ENCODE measurements around the gene KDM4D. TPM values are rescaled to one million over a fixed set of nuclear protein-coding genes. Genes with fewer than 3 reads are reported as not detected.

Gene KDM4D
- polyA plus RNA-seq, 1 experiment: 0.68 TPM

DNA sequence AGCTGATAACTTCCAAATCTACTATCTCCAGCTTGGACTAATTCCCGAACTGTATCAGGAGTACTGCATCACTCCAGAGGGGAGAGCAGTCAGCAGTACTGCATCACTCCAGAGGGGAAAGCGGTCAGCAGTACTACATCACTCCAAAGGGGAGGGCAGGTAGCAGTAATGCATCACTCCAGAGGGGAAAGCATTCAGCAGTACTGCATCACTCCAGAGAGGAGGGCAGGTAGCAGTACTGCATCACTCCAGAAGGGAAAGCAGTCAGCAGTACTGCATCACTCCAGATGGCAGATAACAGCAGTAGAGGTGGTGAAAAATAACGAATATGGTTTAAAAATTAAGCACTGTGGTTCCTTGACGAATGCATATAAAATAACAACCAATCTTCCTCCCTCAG lies 8.6 kb upstream of the KDM4D start:
- TF ChIP-seq, protein P1, sequence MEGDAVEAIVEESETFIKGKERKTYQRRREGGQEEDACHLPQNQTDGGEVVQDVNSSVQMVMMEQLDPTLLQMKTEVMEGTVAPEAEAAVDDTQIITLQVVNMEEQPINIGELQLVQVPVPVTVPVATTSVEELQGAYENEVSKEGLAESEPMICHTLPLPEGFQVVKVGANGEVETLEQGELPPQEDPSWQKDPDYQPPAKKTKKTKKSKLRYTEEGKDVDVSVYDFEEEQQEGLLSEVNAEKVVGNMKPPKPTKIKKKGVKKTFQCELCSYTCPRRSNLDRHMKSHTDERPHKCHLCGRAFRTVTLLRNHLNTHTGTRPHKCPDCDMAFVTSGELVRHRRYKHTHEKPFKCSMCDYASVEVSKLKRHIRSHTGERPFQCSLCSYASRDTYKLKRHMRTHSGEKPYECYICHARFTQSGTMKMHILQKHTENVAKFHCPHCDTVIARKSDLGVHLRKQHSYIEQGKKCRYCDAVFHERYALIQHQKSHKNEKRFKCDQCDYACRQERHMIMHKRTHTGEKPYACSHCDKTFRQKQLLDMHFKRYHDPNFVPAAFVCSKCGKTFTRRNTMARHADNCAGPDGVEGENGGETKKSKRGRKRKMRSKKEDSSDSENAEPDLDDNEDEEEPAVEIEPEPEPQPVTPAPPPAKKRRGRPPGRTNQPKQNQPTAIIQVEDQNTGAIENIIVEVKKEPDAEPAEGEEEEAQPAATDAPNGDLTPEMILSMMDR (IDR thresholded peaks at IDR 0.05; ENCODE audit: low read depth, low read length): no peak
- no peak for DNase-seq (ENCODE audit: low read depth, low spot score)
- ChIA-PET POLR2A (no interaction called here), CTCF (interaction anchor here (1.4 to 6.7 kb wide), 2 partner anchors 180 to 342 kb away, joined by 3 to 173 read pairs; no protein-coding TSS in a partner anchor)
- Histone ChIP-seq H3K9me3 (ENCODE audit: control insufficient read depth, insufficient read depth, low read length) (no peaks in the 10 kb centered on the region), H3K27ac (ENCODE audit: low read depth, low read length) (no peak overlapping the region), H3K4me3 (ENCODE audit: low read depth, low read length) (no peak overlapping the region), H3K27me3 (ENCODE audit: control insufficient read depth, insufficient read depth, low read length) (no peaks in the 10 kb centered on the region)

DNA sequence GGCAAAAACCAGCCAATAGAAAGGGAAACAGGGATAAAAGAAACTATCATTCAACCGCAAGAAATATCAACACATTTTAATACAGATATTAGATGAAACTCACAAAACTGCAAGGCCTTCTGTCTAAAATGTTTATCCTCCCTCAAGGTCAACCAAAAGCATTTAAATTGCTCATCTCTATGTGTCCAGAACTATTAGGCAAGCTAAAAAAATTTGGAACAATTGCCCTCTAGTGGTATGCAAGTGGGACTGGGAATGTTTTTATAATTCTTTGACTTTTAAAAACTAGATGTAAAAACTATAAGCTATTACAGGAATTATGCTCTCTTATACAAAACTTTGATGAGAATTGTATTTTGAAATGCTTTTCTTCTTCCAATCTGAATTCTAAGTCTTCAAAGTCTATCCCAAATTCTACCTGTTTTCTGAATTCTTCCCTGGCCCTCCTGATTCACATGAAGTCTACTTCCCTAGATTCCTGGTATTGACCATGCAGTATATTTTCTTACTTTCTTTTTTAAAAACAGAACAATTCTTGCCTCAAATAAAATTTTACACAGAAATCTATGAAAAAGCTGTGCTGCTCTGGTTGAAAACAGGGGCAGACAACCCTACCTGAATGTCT lies 5.1 kb upstream of the KDM4D start:
- Histone ChIP-seq H3K4me3 (ENCODE audit: low read depth, low read length) (no peak overlapping the region), H3K27me3 (ENCODE audit: control insufficient read depth, insufficient read depth, low read length) (no peaks in the 10 kb centered on the region), H3K27ac (ENCODE audit: low read depth, low read length) (no peak overlapping the region), H3K9me3 (ENCODE audit: control insufficient read depth, insufficient read depth, low read length) (no peaks in the 10 kb centered on the region; the same call in 1 of the 2 replicates)
- DNase-seq (ENCODE audit: low read depth, low spot score): no peak
- POLR2A ChIA-PET: interaction anchor here (0.9 kb wide), 1 partner anchor 42 kb away, joined by 3 read pairs; no protein-coding TSS in a partner anchor
- TF ChIP-seq, protein P1 (IDR thresholded peaks at IDR 0.05; ENCODE audit: low read depth, low read length): peak; percentile 74
- CTCF ChIA-PET: interaction anchor here (0.7 to 6.7 kb wide), 41 partner anchors 9 to 449 kb away, joined by 3 to 173 read pairs (median 4); no protein-coding TSS in a partner anchor

DNA sequence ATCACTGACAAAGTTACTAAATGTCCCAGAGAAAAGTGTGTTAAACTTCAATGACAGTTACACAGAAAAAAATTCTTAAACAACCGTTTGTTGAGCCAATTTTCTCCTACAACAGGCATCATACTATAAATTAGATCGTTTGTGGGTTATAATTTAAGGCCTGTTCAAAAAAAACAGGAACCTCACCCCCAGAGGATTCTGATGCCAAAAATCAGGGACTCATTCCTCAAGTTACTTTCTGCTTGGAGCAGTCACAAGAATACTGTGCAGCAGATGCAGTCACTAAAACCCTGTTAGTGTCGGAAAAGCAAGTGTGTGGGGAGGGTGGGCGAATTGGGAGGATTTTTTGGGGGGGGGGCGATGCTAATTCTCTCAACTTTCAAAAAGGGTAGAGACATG lies 810 bp upstream of the KDM4D start:
- TF ChIP-seq, protein P1 (IDR thresholded peaks at IDR 0.05; ENCODE audit: low read depth, low read length): no peak
- POLR2A ChIA-PET: interaction anchor here (1.0 to 1.4 kb wide), 4 partner anchors 11 to 96 kb away, joined by 3 to 7 read pairs (median 5); partner anchors contain the start of gene SRSF8
- no peak overlapping the region for H3K27ac ChIP-seq (ENCODE audit: low read depth, low read length)

DNA sequence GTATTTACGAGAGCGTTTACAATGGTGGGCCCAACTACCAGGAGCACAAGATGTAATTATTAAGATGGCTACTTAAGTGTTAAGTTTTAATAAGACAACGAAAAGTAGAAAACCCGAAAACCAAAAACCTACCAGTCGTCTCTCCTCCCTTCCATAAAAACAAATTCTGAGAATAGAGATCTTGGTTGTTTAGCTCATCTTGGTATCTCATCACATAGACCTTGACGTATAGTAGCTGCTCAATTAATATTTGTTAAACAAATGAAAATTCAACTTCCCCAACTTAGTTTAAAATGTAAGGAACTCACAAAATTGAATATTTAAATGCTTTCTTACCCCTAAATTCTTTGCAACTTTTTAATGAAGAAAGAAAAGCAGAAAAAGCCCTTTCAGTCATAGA lies 669 bp downstream of the KDM4D start:
- H3K27me3 ChIP-seq (ENCODE audit: control insufficient read depth, insufficient read depth, low read length): no peaks in the 10 kb centered on the region
- peak overlapping the region; percentile 97 for H3K4me3 ChIP-seq (ENCODE audit: low read depth, low read length)
- no peak overlapping the region for H3K27ac ChIP-seq (ENCODE audit: low read depth, low read length)
- ChIA-PET POLR2A (interaction anchor here (1.0 to 1.4 kb wide), 2 partner anchors 16 to 47 kb away, joined by 4 to 5 read pairs; no protein-coding TSS in a partner anchor), CTCF (interaction anchor here (1.3 to 1.9 kb wide), 2 partner anchors 93 to 351 kb away, joined by 3 to 6 read pairs; partner anchors contain the start of gene SRSF8)
- DNase-seq (ENCODE audit: low read depth, low spot score): no peak
- TF ChIP-seq, protein P1 (IDR thresholded peaks at IDR 0.05; ENCODE audit: low read depth, low read length): no peak
- no peaks in the 10 kb centered on the region; the same call in 1 of the 2 replicates for H3K9me3 ChIP-seq (ENCODE audit: control insufficient read depth, insufficient read depth, low read length)

More for the DNA sequence above, 810 bp upstream of the KDM4D start:
- DNase-seq (ENCODE audit: low read depth, low spot score): no peak
- Histone ChIP-seq H3K4me3 (ENCODE audit: low read depth, low read length) (peak overlapping the region; percentile 97), H3K27me3 (ENCODE audit: control insufficient read depth, insufficient read depth, low read length) (no peaks in the 10 kb centered on the region), H3K9me3 (ENCODE audit: control insufficient read depth, insufficient read depth, low read length) (no peaks in the 10 kb centered on the region; the same call in 1 of the 2 replicates)
- CTCF ChIA-PET: interaction anchor here (0.9 to 1.6 kb wide), 5 partner anchors 11 to 793 kb away, joined by 3 to 8 read pairs (median 5); no protein-coding TSS in a partner anchor

DNA sequence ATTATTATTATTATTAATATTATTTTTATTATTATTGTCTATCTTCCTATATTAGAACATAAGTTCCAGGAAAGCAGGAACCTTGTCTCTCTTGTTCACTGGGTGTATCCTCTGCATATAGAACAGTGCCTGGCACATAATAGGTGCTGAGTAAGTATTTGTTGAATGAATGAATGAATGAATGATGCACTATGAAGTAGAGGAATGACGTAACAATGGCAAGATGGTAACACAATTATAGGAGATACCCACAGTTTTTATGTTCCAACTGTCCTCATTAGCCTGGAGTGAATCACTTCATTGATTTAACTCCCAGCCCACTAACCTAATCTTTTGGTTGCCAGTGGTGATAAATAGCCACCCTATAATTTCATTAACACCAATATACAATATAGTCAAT lies 2.1 kb downstream of the KDM4D start:
- Histone ChIP-seq H3K27ac (ENCODE audit: low read depth, low read length) (no peak overlapping the region), H3K9me3 (ENCODE audit: control insufficient read depth, insufficient read depth, low read length) (no peaks in the 10 kb centered on the region; the same call in 1 of the 2 replicates), H3K4me3 (ENCODE audit: low read depth, low read length) (no peak overlapping the region), H3K27me3 (ENCODE audit: control insufficient read depth, insufficient read depth, low read length) (no peaks in the 10 kb centered on the region)
- no peak for DNase-seq (ENCODE audit: low read depth, low spot score)
- TF ChIP-seq, protein P1 (IDR thresholded peaks at IDR 0.05; ENCODE audit: low read depth, low read length): no peak
- CTCF ChIA-PET: interaction anchor here (0.6 to 1.9 kb wide), 5 partner anchors 91 to 789 kb away, joined by 3 to 7 read pairs (median 5); partner anchors contain the start of gene SRSF8
- POLR2A ChIA-PET: no interaction called here

Data from AG04450 (cell line).